ENCODE data around the gene RAPGEF2. TPM values are rescaled to one million over a fixed set of nuclear protein-coding genes. Genes with fewer than 3 reads are reported as not detected.
"Not testable (repeated sequence)": the region's sequence is repeated elsewhere in the genome, so short reads cannot be mapped to it uniquely, and the experiment has no call there.

The RAPGEF2 gene
- total and polyA plus RNA-seq, 7 experiments from 2014 or later = 0.72 to 35.2 (median 20.7) TPM

GRCh38 chr4:159160242-159160641, 57.4 kb downstream of the RAPGEF2 start:
- CTCF ChIA-PET = no interaction called here
- Histone ChIP-seq H3K27me3 (ENCODE audit: control insufficient read depth in 2 of 2, insufficient read depth in 2 of 2, low read length in 2 of 2) (no peaks in the 10 kb centered on the region), H3K9me3 (ENCODE audit: control insufficient read depth in 2 of 3, low read length in 3 of 3) (no peaks in the 10 kb centered on the region), H3K27ac (ENCODE audit: low read depth, low read length) (no peak overlapping the region), H3K4me3 (ENCODE audit: low read length) (no peak overlapping the region), H3K4me1 (ENCODE audit: control insufficient read depth in 2 of 2, insufficient read depth in 2 of 2, low read length in 2 of 2) (no peaks in the 10 kb centered on the region), H3K36me3 (ENCODE audit: control insufficient read depth in 2 of 3, insufficient read depth in 3 of 3, low read length in 3 of 3) (no peaks in the 10 kb centered on the region)
- H3K4me1 Mint-ChIP-seq = peaks cover 0 to 12% (median 4%) of the 10 kb centered on the region in 7 donors
- H3K36me3 Mint-ChIP-seq = no peaks in the 10 kb centered on the region
- no peak overlapping the region for H3K27ac Mint-ChIP-seq
- no peaks in the 10 kb centered on the region for H3K27me3 Mint-ChIP-seq
- DNase-seq (no peak), ATAC-seq (no peak)
- no peaks in the 10 kb centered on the region for H3K9me3 Mint-ChIP-seq
- POLR2A ChIA-PET = no interaction called here
- intact Hi-C loops (cut with micrococcal nuclease) = no loop called here
- H3K4me3 Mint-ChIP-seq = no peak overlapping the region

GRCh38 chr4:159161436-159161835, 58.6 kb downstream of the RAPGEF2 start:
- H3K36me3 Mint-ChIP-seq; DNase-seq; intact Hi-C loops (cut with micrococcal nuclease); H3K9me3 ChIP-seq (ENCODE audit: control insufficient read depth in 2 of 3, low read length in 3 of 3); H3K36me3 ChIP-seq (ENCODE audit: control insufficient read depth in 2 of 3, insufficient read depth in 3 of 3, low read length in 3 of 3); H3K4me3 ChIP-seq (ENCODE audit: low read length); H3K9me3 Mint-ChIP-seq; H3K27ac Mint-ChIP-seq; CTCF ChIA-PET; H3K27me3 Mint-ChIP-seq; H3K27ac ChIP-seq (ENCODE audit: low read depth, low read length); ATAC-seq; POLR2A ChIA-PET; H3K27me3 ChIP-seq (ENCODE audit: control insufficient read depth in 2 of 2, insufficient read depth in 2 of 2, low read length in 2 of 2); H3K4me1 ChIP-seq (ENCODE audit: control insufficient read depth in 2 of 2, insufficient read depth in 2 of 2, low read length in 2 of 2); H3K4me3 Mint-ChIP-seq: not testable (repeated sequence)
- peaks cover 0 to 11% (median 6%) of the 10 kb centered on the region in 7 donors for H3K4me1 Mint-ChIP-seq

DNA sequence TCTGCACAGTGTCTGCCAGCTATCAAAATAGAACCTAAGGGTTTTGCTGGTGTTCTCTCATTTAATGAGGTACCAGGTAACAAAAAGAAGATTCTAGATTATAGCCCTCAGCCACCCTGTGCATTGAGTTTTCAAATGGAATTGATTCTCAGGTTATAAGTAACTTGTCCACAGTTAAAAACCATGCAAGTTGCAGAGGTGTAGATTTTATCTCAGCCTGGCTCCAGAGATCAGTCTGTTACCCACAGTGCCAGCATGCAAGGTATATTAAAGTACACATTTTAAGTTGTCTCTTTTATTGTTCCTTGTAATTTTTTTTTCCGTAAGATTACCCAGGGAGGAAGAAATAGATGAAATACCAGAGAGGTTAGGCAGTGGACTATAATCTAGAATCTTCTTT, 59.7 kb downstream of the RAPGEF2 start:
- H3K27ac Mint-ChIP-seq = no peak overlapping the region

GRCh38 chr4:159163521-159163920, 60.6 kb downstream of the RAPGEF2 start:
- intact Hi-C loops (cut with micrococcal nuclease) = no loop called here
- peaks cover 3 to 14% (median 6%) of the 10 kb centered on the region in 7 donors for H3K4me1 Mint-ChIP-seq
- H3K36me3 Mint-ChIP-seq = no peaks in the 10 kb centered on the region
- ChIA-PET POLR2A (no interaction called here), CTCF (interaction anchor here (0.6 kb wide), 3 partner anchors 20 to 318 kb away, joined by 3 read pairs; no protein-coding TSS in a partner anchor)
- H3K27me3 Mint-ChIP-seq = no peaks in the 10 kb centered on the region
- no peaks in the 10 kb centered on the region for H3K27me3 ChIP-seq (ENCODE audit: control insufficient read depth in 2 of 2, insufficient read depth in 2 of 2, low read length in 2 of 2)
- no peak overlapping the region for H3K27ac ChIP-seq (ENCODE audit: low read depth, low read length)
- no peaks in the 10 kb centered on the region for H3K9me3 ChIP-seq (ENCODE audit: control insufficient read depth in 2 of 3, low read length in 3 of 3)
- H3K36me3 ChIP-seq (ENCODE audit: control insufficient read depth in 2 of 3, insufficient read depth in 3 of 3, low read length in 3 of 3) = no peaks in the 10 kb centered on the region
- H3K4me1 ChIP-seq (ENCODE audit: control insufficient read depth in 2 of 2, insufficient read depth in 2 of 2, low read length in 2 of 2) = no peaks in the 10 kb centered on the region
- no peak overlapping the region for H3K4me3 ChIP-seq (ENCODE audit: low read length)
- no peak for ATAC-seq
- no peak overlapping the region for H3K27ac Mint-ChIP-seq
- no peaks in the 10 kb centered on the region for H3K9me3 Mint-ChIP-seq
- H3K4me3 Mint-ChIP-seq = no peak overlapping the region
- no peak for DNase-seq

More for the DNA sequence above, 59.7 kb downstream of the RAPGEF2 start:
- intact Hi-C loops (cut with micrococcal nuclease) = no loop called here
- H3K4me1 Mint-ChIP-seq = peaks cover 0 to 14% (median 6%) of the 10 kb centered on the region in 7 donors
- H3K4me3 Mint-ChIP-seq = no peak overlapping the region
- POLR2A ChIA-PET = no interaction called here
- DNase-seq = no peak
- Histone ChIP-seq H3K27me3 (ENCODE audit: control insufficient read depth in 2 of 2, insufficient read depth in 2 of 2, low read length in 2 of 2) (no peaks in the 10 kb centered on the region), H3K9me3 (ENCODE audit: control insufficient read depth in 2 of 3, low read length in 3 of 3) (no peaks in the 10 kb centered on the region), H3K4me3 (ENCODE audit: low read length) (no peak overlapping the region), H3K27ac (ENCODE audit: low read depth, low read length) (no peak overlapping the region), H3K4me1 (ENCODE audit: control insufficient read depth in 2 of 2, insufficient read depth in 2 of 2, low read length in 2 of 2) (no peaks in the 10 kb centered on the region), H3K36me3 (ENCODE audit: control insufficient read depth in 2 of 3, insufficient read depth in 3 of 3, low read length in 3 of 3) (no peaks in the 10 kb centered on the region)
- no peaks in the 10 kb centered on the region for H3K9me3 Mint-ChIP-seq
- CTCF ChIA-PET = no interaction called here
- no peak for ATAC-seq
- H3K36me3 Mint-ChIP-seq = no peaks in the 10 kb centered on the region
- no peaks in the 10 kb centered on the region for H3K27me3 Mint-ChIP-seq

DNA sequence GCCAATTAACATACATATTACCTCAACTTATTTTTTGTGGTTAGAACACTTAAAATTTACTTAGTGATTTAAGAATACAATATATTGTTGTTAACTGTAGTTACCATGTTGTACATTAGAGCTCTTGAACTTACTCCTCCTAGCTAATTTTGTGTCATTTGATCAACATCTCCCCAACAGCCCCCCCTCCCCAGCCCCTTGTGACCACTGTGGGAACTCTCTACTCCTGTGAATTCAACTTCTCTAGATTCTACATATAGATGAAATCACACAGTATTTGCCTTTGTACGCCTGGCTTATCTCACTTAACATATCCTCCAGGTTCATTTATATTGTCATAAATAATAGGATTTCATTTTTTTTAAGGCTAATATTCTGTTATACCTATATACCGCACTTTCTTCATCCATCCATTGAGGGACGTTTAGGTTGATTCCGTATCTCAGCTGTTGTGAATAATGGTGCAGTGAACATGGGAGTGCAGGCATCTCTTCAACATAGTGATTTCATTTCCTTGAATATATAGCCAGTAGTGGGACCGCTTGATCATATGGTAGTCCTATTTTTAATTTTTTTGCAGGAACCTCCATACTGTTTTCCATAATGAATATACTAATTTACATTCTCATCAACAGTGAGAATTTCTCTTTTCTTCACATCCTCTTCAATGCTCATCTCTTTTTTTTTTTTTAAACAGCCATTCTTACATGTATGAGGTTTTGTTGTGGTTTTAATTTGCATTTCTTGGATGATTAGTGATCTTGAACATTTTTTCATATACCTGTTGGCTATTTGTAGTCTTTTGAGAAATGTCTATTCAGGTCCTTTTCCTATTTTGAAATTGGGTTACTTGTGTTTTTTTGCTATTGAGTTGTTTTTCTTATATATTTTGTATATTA, 66.8 kb downstream of the RAPGEF2 start:
- POLR2A ChIA-PET = no interaction called here
- intact Hi-C loops (cut with micrococcal nuclease) = loop anchor here in 1 of 2 donors (10.0 kb wide), 1 partner anchor 125 kb away; no protein-coding TSS in a partner anchor
- Histone ChIP-seq H3K9me3 (ENCODE audit: control insufficient read depth in 2 of 3, low read length in 3 of 3) (no peaks in the 10 kb centered on the region), H3K4me1 (ENCODE audit: control insufficient read depth in 2 of 2, insufficient read depth in 2 of 2, low read length in 2 of 2) (peaks cover 0 to 4% of the 10 kb centered on the region in 2 donors), H3K4me3 (ENCODE audit: low read length) (no peak overlapping the region), H3K27me3 (ENCODE audit: control insufficient read depth in 2 of 2, insufficient read depth in 2 of 2, low read length in 2 of 2) (no peaks in the 10 kb centered on the region), H3K36me3 (ENCODE audit: control insufficient read depth in 2 of 3, insufficient read depth in 3 of 3, low read length in 3 of 3) (no peaks in the 10 kb centered on the region), H3K27ac (ENCODE audit: low read depth, low read length) (no peak overlapping the region)
- Mint-ChIP-seq H3K4me3 (no peak overlapping the region), H3K27me3 (no peaks in the 10 kb centered on the region), H3K4me1 (peaks cover 7 to 38% (median 25%) of the 10 kb centered on the region in 7 donors), H3K27ac (no peak overlapping the region), H3K36me3 (no peaks in the 10 kb centered on the region), H3K9me3 (no peaks in the 10 kb centered on the region)
- CTCF ChIA-PET = no interaction called here
- no peak for DNase-seq
- no peak for ATAC-seq

GRCh38 chr4:159171287-159171686, 68.4 kb downstream of the RAPGEF2 start:
- CTCF ChIA-PET = interaction anchor here (1.0 kb wide), 1 partner anchor 320 kb away, joined by 3 read pairs; no protein-coding TSS in a partner anchor
- H3K27ac Mint-ChIP-seq = no peak overlapping the region
- H3K9me3 Mint-ChIP-seq = no peaks in the 10 kb centered on the region
- intact Hi-C loops (cut with micrococcal nuclease) = loop anchor here in 1 of 2 donors (10.0 kb wide), 1 partner anchor 126 kb away; no protein-coding TSS in a partner anchor
- H3K36me3 Mint-ChIP-seq = no peaks in the 10 kb centered on the region
- Histone ChIP-seq H3K27me3 (ENCODE audit: control insufficient read depth in 2 of 2, insufficient read depth in 2 of 2, low read length in 2 of 2) (no peaks in the 10 kb centered on the region), H3K36me3 (ENCODE audit: control insufficient read depth in 2 of 3, insufficient read depth in 3 of 3, low read length in 3 of 3) (no peaks in the 10 kb centered on the region), H3K27ac (ENCODE audit: low read depth, low read length) (no peak overlapping the region), H3K4me1 (ENCODE audit: control insufficient read depth in 2 of 2, insufficient read depth in 2 of 2, low read length in 2 of 2) (peaks cover 0 to 4% of the 10 kb centered on the region in 2 donors), H3K9me3 (ENCODE audit: control insufficient read depth in 2 of 3, low read length in 3 of 3) (no peaks in the 10 kb centered on the region), H3K4me3 (ENCODE audit: low read length) (no peak overlapping the region)
- H3K4me1 Mint-ChIP-seq = peaks cover 6 to 49% (median 28%) of the 10 kb centered on the region in 7 donors
- peaks cover 0 to 8% (median 0%) of the 10 kb centered on the region in 5 donors for H3K27me3 Mint-ChIP-seq
- H3K4me3 Mint-ChIP-seq = no peak overlapping the region
- POLR2A ChIA-PET = no interaction called here
- DNase-seq (no peak), ATAC-seq (no peak)
